Measurements from ENCODE around the gene LIPM. TPM values are rescaled to one million over a fixed set of nuclear protein-coding genes. Genes with fewer than 3 reads are reported as not detected.

The LIPM gene
- total and polyA plus RNA-seq, 2 experiments from 2014 or later = not detected

DNA sequence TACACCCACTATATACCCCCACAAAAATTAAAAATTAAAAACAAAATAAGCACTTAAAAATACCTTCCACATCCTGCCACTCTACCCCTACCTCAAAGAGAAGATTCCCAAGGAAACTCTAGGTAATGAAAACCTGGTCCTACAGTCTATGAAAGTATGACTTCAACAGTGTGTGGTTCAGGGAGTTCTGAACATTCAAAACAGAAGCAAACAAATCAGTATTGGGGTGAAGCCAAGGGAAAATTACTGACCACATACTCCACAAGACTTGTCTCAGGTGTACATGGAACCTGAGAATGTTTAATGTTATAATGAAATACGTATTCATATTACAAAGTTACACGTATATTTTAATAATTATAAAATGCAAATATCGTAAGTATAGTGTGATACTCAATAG, 20.3 kb upstream of the LIPM start:
- Histone ChIP-seq H3K36me3 (no peaks in the 10 kb centered on the region), H3K27ac (no peak overlapping the region), H3K4me1 (ENCODE audit: low read depth) (no peaks in the 10 kb centered on the region), H3K27me3 (no peaks in the 10 kb centered on the region), H3K9me3 (ENCODE audit: low read depth) (no peaks in the 10 kb centered on the region), H3K4me3 (no peak overlapping the region)
- no peak for DNase-seq (ENCODE audit: low read depth in 1 of 2, low spot score in 1 of 2)
- TF ChIP-seq, protein P1, sequence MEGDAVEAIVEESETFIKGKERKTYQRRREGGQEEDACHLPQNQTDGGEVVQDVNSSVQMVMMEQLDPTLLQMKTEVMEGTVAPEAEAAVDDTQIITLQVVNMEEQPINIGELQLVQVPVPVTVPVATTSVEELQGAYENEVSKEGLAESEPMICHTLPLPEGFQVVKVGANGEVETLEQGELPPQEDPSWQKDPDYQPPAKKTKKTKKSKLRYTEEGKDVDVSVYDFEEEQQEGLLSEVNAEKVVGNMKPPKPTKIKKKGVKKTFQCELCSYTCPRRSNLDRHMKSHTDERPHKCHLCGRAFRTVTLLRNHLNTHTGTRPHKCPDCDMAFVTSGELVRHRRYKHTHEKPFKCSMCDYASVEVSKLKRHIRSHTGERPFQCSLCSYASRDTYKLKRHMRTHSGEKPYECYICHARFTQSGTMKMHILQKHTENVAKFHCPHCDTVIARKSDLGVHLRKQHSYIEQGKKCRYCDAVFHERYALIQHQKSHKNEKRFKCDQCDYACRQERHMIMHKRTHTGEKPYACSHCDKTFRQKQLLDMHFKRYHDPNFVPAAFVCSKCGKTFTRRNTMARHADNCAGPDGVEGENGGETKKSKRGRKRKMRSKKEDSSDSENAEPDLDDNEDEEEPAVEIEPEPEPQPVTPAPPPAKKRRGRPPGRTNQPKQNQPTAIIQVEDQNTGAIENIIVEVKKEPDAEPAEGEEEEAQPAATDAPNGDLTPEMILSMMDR (IDR thresholded peaks at IDR 0.05; ENCODE audit: low read depth, low read length) = no peak

DNA sequence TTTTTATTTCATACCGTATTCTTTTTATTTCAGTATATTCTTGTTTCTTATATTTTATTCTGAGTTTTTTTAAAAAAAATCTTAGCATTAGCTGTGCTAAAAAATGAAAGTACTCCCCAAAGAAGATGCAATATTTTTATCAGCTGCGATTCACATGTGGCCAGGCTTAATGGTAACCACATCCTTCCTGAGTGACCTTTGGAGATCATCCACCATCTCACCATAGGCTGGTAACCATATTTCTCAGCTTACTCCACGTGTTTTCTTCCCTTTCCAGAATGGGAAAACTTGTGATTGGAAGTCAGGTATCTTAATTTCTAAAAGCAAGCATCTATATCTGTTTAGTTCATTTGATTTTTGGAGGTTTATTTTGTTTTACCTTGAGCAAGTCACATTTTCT, 18.8 kb upstream of the LIPM start:
- peak in 1 of 2 donors; percentile 51 for DNase-seq (ENCODE audit: low read depth in 1 of 2, low spot score in 1 of 2)
- no peaks in the 10 kb centered on the region for H3K9me3 ChIP-seq (ENCODE audit: low read depth)
- H3K27me3 ChIP-seq = no peaks in the 10 kb centered on the region
- no peaks in the 10 kb centered on the region for H3K36me3 ChIP-seq
- no peak overlapping the region for H3K4me3 ChIP-seq
- TF ChIP-seq, protein P1 (IDR thresholded peaks at IDR 0.05; ENCODE audit: low read depth, low read length) = no peak
- H3K4me1 ChIP-seq (ENCODE audit: low read depth) = no peaks in the 10 kb centered on the region
- H3K27ac ChIP-seq = no peak overlapping the region

DNA sequence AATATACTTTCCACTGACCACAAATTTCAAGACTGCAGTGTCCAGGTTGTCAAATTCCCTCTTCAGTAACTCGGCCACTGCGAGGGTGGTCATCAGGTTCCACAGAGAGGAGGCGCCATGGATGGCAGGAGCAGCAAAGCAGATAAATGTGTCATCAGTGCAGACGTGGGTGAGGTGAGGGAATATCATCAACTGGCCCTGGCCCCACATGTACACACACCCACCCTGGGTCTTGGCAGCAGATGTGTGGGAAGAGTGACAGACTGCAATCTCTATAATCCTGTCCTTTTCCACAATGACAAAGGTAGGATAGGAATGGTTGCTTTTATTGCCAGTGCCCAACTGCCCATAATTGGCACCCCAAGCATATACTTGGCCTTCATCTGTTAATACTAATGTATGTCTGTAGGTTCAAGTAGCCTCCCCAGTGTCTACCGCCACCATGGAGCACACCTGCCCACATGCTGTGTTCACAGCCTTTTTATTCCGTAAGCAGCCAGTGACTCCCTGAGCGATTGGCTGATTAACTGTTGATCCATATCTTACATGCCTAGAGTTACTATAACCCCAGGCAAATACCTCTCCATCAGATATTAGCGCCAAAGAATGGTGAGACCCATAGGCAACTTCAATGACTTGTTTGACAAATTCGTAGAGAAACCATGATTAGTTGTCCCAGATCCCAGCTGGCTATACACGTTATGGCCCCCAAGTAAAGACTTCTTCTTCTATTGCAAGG, 16.3 kb upstream of the LIPM start:
- Histone ChIP-seq H3K27ac (no peak overlapping the region), H3K4me3 (no peak overlapping the region), H3K27me3 (no peaks in the 10 kb centered on the region), H3K9me3 (ENCODE audit: low read depth) (no peaks in the 10 kb centered on the region), H3K36me3 (no peaks in the 10 kb centered on the region), H3K4me1 (ENCODE audit: low read depth) (no peaks in the 10 kb centered on the region)
- TF ChIP-seq, protein P1 (IDR thresholded peaks at IDR 0.05; ENCODE audit: low read depth, low read length) = no peak
- DNase-seq (ENCODE audit: low read depth in 1 of 2, low spot score in 1 of 2) = no peak

DNA sequence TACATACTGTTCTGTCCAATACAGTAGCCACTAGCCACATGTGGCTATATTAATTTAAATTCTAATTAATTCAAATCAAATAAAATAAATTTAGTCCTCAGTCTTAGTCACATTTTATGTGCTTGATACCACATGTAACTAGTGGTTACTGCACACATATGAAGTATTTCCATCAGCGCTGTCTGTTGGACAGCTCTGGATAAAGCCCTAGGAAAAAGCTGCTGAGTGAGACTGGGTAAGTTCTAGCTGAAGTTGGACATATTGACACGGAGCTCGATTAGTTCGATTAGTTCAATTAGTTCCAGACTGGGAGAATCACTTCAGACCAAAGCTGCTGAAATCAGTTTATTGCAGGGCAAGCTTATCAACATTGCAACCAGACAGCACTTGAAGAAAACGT, 15.1 kb upstream of the LIPM start:
- TF ChIP-seq, protein P1 (IDR thresholded peaks at IDR 0.05; ENCODE audit: low read depth, low read length) = no peak
- no peak overlapping the region for H3K27ac ChIP-seq

DNA sequence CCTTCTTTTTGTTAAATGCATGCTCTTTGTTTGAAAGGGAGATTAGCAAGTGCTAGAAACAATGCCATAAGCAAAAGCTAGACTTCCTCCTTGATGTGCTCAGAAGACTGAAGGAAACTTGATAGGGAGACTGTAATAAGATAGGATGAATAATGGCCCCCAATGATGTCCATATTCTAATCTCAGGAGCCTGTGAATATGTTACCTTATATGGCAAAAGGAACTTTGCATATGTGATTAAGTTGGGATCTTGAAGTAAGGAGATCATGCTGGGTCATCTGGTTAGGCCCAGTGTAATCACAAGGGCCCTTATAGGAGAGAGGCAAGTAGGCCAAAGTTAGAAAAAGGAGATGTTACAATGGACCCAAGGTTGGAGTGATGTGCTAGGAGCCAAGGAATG, 13.6 kb upstream of the LIPM start:
- no peaks in the 10 kb centered on the region for H3K4me1 ChIP-seq (ENCODE audit: low read depth)
- no peak overlapping the region for H3K27ac ChIP-seq
- H3K36me3 ChIP-seq = no peaks in the 10 kb centered on the region
- TF ChIP-seq, protein P1 (IDR thresholded peaks at IDR 0.05; ENCODE audit: low read depth, low read length) = no peak
- no peak overlapping the region for H3K4me3 ChIP-seq
- no peaks in the 10 kb centered on the region for H3K27me3 ChIP-seq
- H3K9me3 ChIP-seq (ENCODE audit: low read depth) = no peaks in the 10 kb centered on the region
- DNase-seq (ENCODE audit: low read depth in 1 of 2, low spot score in 1 of 2) = no peak

More for the DNA sequence above, 15.1 kb upstream of the LIPM start:
- Histone ChIP-seq H3K36me3 (no peaks in the 10 kb centered on the region), H3K27me3 (no peaks in the 10 kb centered on the region), H3K4me1 (ENCODE audit: low read depth) (no peaks in the 10 kb centered on the region), H3K9me3 (ENCODE audit: low read depth) (no peaks in the 10 kb centered on the region), H3K4me3 (no peak overlapping the region)
- DNase-seq (ENCODE audit: low read depth in 1 of 2, low spot score in 1 of 2) = peak in 1 of 2 donors; percentile 14

All from cardiac muscle cell (in vitro differentiated cells and primary cell).